Stimulated activated naive CD4-positive, alpha-beta T cell treated with Interleukin-2 at 50 U/mL for 16 hours (primary cell): ENCODE results near the gene SETD2.
A peak's percentile ranks its signal among the peaks of the same experiment; 100 is the strongest.

Source experiments
- DNase-seq: peaks from one replicate; lab custom pipeline; 2025; lab: John Stamatoyannopoulos, UW

Gene SETD2

GRCh38 chr3:46984591-46985459 lies 179.1 kb downstream of the SETD2 start:
- no peak for DNase-seq

GRCh38 chr3:46982546-46982945 lies 181.4 kb downstream of the SETD2 start:
- DNase-seq, result no peak

- DNase-seq, result no peak
Measured at GRCh38 chr3:46981932-46982471, 181.9 kb downstream of the SETD2 start.

GRCh38 chr3:46979958-46980497 lies 183.9 kb downstream of the SETD2 start:
- no peak for DNase-seq

- DNase-seq, result peak; percentile 97
Measured at GRCh38 chr3:46978985-46979944, 184.6 kb downstream of the SETD2 start, which contains the start of gene NBEAL2. Gene NBEAL2 (plus strand): TSS chr3:46979666. CDS start chr3:46979862, 196 bp downstream.

GRCh38 chr3:46978381-46978780 lies 185.5 kb downstream of the SETD2 start:
- DNase-seq, result no peak

- DNase-seq, result no peak
Measured at GRCh38 chr3:46977811-46978195, 186.1 kb downstream of the SETD2 start.

- DNase-seq, result peak; percentile 96
Measured at GRCh38 chr3:46976326-46977190, 187.4 kb downstream of the SETD2 start, which contains the start of gene CCDC12. Gene CCDC12 (minus strand): TSS chr3:46976745. CDS start chr3:46976732, 13 bp downstream.

GRCh38 chr3:46974421-46975171 lies 189.3 kb downstream of the SETD2 start:
- no peak for DNase-seq

- DNase-seq, result no peak
Measured at GRCh38 chr3:46972396-46972795, 191.5 kb downstream of the SETD2 start.

- DNase-seq, result no peak
Measured at GRCh38 chr3:46971742-46972141, 192.2 kb downstream of the SETD2 start.

- no peak for DNase-seq
Measured at GRCh38 chr3:46971151-46971550, 192.8 kb downstream of the SETD2 start.

- DNase-seq, result no peak
Measured at GRCh38 chr3:46970391-46971091, 193.4 kb downstream of the SETD2 start.

- DNase-seq, result no peak
Measured at GRCh38 chr3:46968783-46969428, 195.0 kb downstream of the SETD2 start.

GRCh38 chr3:46966811-46967210 lies 197.1 kb downstream of the SETD2 start:
- no peak for DNase-seq
